Stimulated activated CD4-positive, alpha-beta T cell treated with anti-CD3 and anti-CD28 coated beads, TNF-alpha, amount 100 ng/mL, for 1 hour (primary cell): ENCODE measurements around the gene MARCHF3.
"Not testable (repeated sequence)": the region's sequence is repeated elsewhere in the genome, so short reads cannot be mapped to it uniquely, and the experiment has no call there.

Experiments used
- DNase-seq, 3 donors: peaks; one replicate each; pipeline ENCODE4 v3.0.0-alpha.2; 2020; ENCODE audit warnings: low read depth in 3 of 3, low spot score in 1 of 3

The MARCHF3 gene, protein sequence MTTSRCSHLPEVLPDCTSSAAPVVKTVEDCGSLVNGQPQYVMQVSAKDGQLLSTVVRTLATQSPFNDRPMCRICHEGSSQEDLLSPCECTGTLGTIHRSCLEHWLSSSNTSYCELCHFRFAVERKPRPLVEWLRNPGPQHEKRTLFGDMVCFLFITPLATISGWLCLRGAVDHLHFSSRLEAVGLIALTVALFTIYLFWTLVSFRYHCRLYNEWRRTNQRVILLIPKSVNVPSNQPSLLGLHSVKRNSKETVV

DNA sequence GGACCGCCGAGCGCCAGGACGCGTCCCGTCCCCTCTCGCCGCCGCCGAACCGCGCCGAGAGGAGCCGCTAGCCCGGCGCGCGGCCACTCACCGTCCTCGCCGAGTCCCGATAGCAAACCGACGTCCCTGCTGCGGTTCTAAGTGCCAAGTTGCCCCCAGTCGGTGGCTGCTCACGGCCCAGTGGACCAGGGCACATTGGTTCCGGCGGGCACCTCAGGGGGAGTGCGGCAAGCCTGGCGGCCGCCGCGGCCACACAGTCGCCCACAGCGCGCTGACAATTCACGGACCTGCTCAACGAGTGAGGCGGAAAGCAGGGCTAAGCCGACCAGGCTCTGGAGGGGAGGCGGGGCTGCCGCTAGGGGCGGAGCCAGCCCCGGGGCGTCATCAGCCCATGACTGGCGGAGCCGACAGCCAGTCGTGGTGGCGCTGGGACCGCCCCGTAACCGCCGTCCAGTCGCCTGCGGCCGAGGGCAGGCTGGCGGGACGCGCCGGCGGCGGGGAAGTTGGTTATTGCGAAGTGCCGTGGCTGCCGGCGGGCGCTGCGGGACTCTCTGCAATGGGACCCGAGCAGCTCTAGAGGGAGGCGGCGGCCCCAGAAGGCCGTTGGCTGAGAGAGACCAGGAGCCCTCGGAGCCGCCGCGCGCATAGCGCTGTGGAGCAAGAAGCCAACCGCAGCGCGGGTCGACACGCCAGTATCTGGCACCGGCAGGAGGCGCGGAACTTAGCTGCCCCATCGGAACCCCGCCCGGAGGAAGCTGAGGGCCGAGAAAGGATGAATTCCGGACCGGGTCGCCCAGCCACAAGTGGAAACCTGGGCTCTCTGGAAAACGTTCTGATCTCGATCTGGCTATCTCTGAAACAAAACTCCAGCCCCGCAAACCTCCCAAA lies at the start of gene MARCHF3:
TSS of gene MARCHF3 (minus strand) at position 300 of the 888 bp plus-strand sequence. CDS start 112,387 bp downstream, outside the sequence.
- DNase-seq: peak; percentile 80 to 88 (median 84)

DNA sequence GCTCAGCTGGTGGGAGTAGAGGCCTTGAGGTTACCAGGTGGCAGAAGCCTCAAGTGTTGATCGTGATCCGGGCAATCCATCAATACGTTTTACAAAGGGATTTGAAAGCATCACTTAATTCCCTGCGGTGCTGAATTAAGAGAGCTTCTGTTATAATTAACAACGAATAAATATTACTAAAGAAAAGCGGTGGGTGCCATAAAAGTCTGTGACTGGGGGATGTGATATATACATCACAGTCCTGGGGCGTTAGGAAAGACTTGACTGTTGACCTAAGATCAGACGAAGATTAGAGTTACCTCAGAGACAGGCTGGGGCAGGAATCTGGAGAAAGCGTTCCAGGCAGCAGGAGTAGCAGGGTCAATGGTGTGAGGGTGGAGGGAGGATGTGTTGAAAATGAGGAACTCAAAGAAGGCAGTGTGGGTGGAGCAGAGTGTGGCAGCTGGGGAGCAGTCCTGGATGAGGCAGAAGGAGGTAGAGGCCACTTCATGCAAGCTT lies 49.7 kb upstream of the MARCHF3 start:
- DNase-seq: no peak

DNA sequence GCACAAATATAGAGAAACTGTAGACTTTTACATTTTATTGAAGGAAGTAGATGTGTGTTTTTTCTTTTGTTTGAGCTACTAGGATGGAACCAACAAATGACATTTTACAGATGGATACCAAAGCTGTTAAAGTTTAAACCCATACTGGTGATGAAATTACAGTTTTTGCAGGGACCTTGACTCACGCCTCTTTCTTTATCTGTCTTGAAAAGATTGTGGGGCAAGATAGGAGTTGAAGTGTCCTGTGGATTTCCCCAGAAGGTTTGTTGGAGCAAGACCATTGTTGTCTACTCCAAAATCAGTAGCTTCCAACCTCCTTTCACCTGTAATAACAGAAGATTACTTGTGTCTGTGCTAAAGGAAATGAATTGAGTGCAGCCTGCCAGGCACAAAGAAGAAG lies 47.0 kb upstream of the MARCHF3 start:
- no peak for DNase-seq

GRCh38 chr5:127076315-127077129 lies 46.2 kb upstream of the MARCHF3 start:
- DNase-seq: no peak

- DNase-seq: no peak
Measured at GRCh38 chr5:127074466-127074865, 44.1 kb upstream of the MARCHF3 start.

DNA sequence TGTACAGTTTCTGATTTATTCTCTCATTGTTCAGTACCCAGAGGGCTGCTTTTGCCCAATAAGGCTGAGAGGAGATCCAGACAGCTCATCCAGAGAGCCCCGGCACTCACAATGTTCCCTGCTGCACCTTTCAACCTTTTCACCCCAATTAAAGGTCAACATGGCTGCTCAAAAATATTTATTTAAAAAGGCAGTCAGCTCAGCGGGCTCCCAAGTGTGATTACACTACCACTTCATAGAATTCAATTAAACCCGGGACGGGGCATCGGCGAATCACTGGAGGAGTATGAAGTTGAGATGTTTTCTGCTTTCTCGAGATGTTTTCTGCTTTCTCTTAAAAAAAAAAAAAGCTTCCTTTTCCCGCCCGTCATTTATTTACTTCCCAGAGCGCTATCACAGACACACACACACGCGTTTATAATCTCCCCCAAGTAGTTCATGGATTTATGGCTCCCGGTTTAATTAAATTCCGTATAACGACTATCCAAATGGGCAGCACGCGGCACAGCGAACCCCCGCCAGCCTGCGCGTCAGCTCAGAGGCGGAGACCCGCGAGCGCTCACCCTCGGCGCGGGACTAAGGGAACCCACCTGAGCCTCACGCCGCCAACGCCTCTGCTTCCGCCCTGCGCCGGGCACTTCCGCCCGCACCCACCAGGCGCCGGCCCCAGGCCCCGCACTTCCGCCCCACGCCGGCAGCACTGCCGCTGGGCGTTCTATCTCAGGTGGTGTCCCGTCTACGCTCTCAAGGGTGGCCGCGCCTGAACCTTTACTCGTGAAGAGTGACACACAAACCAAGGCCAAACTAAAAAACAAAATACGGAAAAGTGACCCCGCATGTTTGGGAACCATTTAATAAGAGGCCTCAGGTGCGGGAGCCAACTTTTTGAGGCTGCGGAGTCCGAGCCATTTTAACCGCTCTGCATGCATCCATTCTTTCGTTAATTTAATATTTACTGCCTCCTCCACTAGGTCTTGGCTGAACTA lies 42.8 kb upstream of the MARCHF3 start, which contains the start of gene C5orf63:
TSS of gene C5orf63 (minus strand) at position 642 of the 986 bp plus-strand sequence. CDS start 14,507 bp downstream, outside the sequence.
- DNase-seq: peak; percentile 22 to 55 (median 22)

DNA sequence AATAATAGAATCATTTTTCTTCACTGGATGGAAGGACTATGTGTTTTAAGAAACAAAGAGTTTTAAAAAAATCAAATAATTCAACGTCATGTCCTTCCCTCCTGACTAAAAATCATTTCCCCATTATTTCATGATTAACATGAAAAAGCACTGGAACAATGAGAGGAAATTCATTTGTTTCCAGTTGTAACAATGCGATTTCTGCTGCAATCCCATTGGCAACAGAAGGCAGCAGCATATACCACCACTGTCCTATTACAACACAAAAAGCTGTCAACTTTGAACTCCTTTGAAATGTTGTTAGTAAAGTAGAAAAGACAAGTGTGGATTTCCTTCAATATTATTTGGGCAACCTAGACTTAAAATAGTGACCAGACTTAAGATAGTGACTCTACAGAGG lies 39.9 kb upstream of the MARCHF3 start:
- no peak for DNase-seq

GRCh38 chr5:127068493-127069214 lies 38.3 kb upstream of the MARCHF3 start:
- no peak for DNase-seq

- DNase-seq: no peak
Measured at GRCh38 chr5:127066721-127067120, 36.4 kb upstream of the MARCHF3 start.

DNA sequence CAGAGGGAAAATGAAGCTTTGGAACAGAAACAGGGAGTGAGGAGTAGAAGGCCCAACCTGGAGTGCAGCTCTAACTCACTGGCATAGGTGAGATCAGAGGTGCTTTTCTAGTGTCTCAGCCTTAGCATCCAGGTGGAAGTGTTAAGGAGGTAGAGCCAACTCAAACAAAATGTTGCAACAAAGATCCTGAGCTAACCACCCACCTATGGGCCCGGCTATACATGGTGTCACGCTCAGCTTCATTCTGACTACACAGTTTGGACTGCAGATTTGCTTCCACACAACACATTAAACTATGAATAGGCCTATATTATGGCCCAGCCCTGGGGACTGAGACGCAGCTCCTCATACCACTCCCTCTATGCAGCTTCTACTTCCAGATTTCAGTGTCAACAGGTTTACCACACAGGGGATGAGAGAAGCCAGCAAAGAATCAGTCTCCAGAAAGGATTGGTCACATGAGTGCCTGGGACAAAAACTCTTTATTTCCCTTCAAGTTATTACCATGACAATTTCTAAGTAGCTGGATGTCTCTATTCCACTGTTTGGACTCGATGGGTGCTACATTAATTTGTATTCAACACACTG lies 34.0 kb upstream of the MARCHF3 start:
- DNase-seq: no peak

DNA sequence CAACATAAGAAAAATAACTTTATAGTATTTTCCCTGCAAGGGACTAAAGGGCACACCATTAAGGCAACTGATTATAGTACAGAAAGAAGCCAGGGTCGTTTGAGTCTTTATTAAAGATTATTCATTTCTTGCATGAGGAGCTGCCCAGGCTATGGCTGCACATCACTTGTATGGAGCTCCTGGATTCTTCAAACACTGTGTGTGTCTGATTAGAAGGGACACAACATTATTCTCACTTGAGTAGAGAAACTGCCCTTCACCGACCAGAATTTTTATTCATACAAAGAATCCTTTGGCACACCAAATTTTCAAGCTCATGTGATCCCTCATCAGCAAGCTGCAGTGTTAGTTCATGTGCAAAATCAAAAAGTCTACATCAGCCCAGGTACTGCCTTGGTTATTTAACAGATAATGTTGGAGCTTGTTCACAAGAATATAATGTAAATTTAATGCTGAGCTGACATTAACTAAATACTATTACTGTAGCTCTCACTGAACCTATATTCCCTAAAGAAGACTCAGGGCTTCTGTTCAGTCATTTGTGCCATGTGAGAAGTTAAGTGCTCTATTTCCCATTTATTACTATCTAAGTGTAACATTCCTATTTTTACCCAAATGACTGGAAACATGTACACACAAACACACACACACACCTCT lies 33.0 kb upstream of the MARCHF3 start:
- no peak for DNase-seq

DNA sequence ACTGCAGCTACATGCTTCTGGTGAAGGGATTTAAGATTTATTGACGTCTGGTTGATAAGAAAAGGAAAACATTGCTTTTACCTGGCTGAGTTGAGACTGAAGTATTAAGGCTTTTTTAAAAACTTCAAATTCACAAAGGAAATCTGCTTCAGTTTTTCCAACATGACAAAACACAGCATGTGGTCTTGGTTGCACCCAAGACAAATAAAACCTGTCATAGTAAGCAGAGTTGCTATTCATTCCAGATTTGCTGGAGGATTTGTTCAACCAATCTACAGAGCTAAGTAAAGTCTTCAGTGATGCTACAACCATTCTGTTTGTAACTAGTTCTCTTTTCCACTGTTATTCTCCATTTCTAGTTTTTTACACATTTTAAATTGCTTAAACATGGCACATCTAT lies 31.6 kb upstream of the MARCHF3 start:
- no peak for DNase-seq

- DNase-seq: no peak
Measured at GRCh38 chr5:127061537-127061936, 31.2 kb upstream of the MARCHF3 start.

- no peak for DNase-seq
Measured at GRCh38 chr5:127060470-127060985, 30.2 kb upstream of the MARCHF3 start.

GRCh38 chr5:127056896-127057295 lies 26.5 kb upstream of the MARCHF3 start:
- DNase-seq: no peak

- DNase-seq: no peak
Measured at GRCh38 chr5:127055880-127056653, 25.7 kb upstream of the MARCHF3 start.

GRCh38 chr5:127053551-127053950 lies 23.2 kb upstream of the MARCHF3 start:
- not testable (repeated sequence) for DNase-seq
